IMR-90 (cell line): ENCODE data around the gene NOS3. TPM values are rescaled to one million over a fixed set of nuclear protein-coding genes. Genes with fewer than 3 reads are reported as not detected.

Source experiments
- ATAC-seq: fragments of 200-7000 bp; cut with Tn5 transposase; 2 replicates; pipeline ENCODE4 v1.9.1; 2020; ENCODE audit warnings: low read depth, mild to moderate bottlenecking, moderate library complexity
- BruUV-seq: library from RNA; stranded (reverse); fragments of 400-500 nt; replicated peaks from 2 replicates; lab custom pipeline; 2021; lab: Mats Ljungman, UMichigan
- CTCF ChIA-PET: fragments of 300-600 bp; formaldehyde crosslinking; extraction: SDS; loops from one replicate; lab custom pipeline; 2021; ENCODE audit warnings: antibody characterized with exemption; lab: Yijun Ruan, JAX
- POLR2A ChIA-PET: fragments of 300-600 bp; sonication (Branson Sonifier 250); formaldehyde crosslinking; loops from one replicate; lab custom pipeline; 2022; ENCODE audit warnings: antibody characterized with exemption; ENCODE audit not compliant: unreplicated experiment; lab: Charles Lee
- DNase-seq: peaks from one replicate; pipeline ENCODE4 v3.0.0; 2013
- H2AFZ ChIP-seq: replicated peaks from 2 replicates; pipeline ENCODE3; 2013; ENCODE audit warnings: low read length, mild to moderate bottlenecking; ENCODE audit not compliant: poor library complexity
- H2AK5ac ChIP-seq: 2 replicates; pipeline ENCODE4 v1.6.1; 2013; ENCODE audit warnings: low read depth, low read length, inconsistent platforms
- H2AK9ac ChIP-seq: replicated peaks from 2 replicates; pipeline ENCODE3; 2013; ENCODE audit warnings: mild to moderate bottlenecking, low read depth, low read length, moderate library complexity; ENCODE audit not compliant: poor library complexity
- H2BK120ac ChIP-seq: 2 replicates; pipeline ENCODE4 v1.6.1; 2013; ENCODE audit warnings: low read depth, low read length, inconsistent platforms
- H2BK15ac ChIP-seq: 3 replicates; pipeline ENCODE4 v1.6.1; 2013; ENCODE audit warnings: low read depth, low read length, inconsistent platforms
- H2BK20ac ChIP-seq: 2 replicates; pipeline ENCODE4 v1.6.1; 2013; ENCODE audit warnings: low read depth, mild to moderate bottlenecking, inconsistent platforms, low read length, moderate library complexity
- H2BK5ac ChIP-seq: 2 replicates; pipeline ENCODE4 v1.6.1; 2013; ENCODE audit warnings: mild to moderate bottlenecking, low read depth, low read length, inconsistent platforms; ENCODE audit not compliant: poor library complexity, severe bottlenecking
- H3K14ac ChIP-seq: replicated peaks from 2 replicates; pipeline ENCODE4 v1.6.1; 2013; ENCODE audit warnings: low read depth, low read length, inconsistent platforms
- H3K18ac ChIP-seq: 2 replicates; pipeline ENCODE4 v1.6.1; 2013; ENCODE audit warnings: low read depth, low read length, control low read depth
- H3K23ac ChIP-seq: 2 replicates; pipeline ENCODE4 v1.6.1; 2013; ENCODE audit warnings: low read depth, low read length, inconsistent platforms
- H3K27ac ChIP-seq: 2 replicates; pipeline ENCODE4 v1.5.1; 2013; ENCODE audit warnings: mild to moderate bottlenecking, control low read depth, low read length; ENCODE audit not compliant: insufficient read depth
- H3K27me3 ChIP-seq: 2 replicates; pipeline ENCODE4 v1.6.1; 2013; ENCODE audit warnings: low read length; ENCODE audit not compliant: control insufficient read depth, insufficient read depth
- H3K36me3 ChIP-seq: 2 replicates; pipeline ENCODE4 v1.6.1; 2013; ENCODE audit warnings: low read length, mixed read lengths; ENCODE audit not compliant: control insufficient read depth, insufficient read depth
- H3K4ac ChIP-seq: 2 replicates; pipeline ENCODE4 v1.6.1; 2013; ENCODE audit warnings: low read depth, low read length, inconsistent platforms
- H3K4me1 ChIP-seq: 2 replicates; pipeline ENCODE4 v1.6.1; 2013; ENCODE audit warnings: low read length, mixed read lengths; ENCODE audit not compliant: control insufficient read depth, insufficient read depth
- H3K4me2 ChIP-seq: 2 replicates; pipeline ENCODE4 v1.6.1; 2013; ENCODE audit warnings: low read depth, mild to moderate bottlenecking, control low read depth, low read length, moderate library complexity
- H3K4me3 ChIP-seq: 2 replicates; pipeline ENCODE4 v1.5.1; 2013; ENCODE audit warnings: low read depth, mild to moderate bottlenecking, control low read depth, low read length, moderate library complexity; ENCODE audit not compliant: insufficient read depth
- H3K56ac ChIP-seq: 2 replicates; pipeline ENCODE4 v1.6.1; 2013; ENCODE audit warnings: low read length, inconsistent platforms; ENCODE audit not compliant: insufficient read depth; ENCODE audit errors: extremely low read depth
- H3K79me1 ChIP-seq, 2 experiments: 2 replicates each; pipeline ENCODE4 v1.6.1; 2013; ENCODE audit warnings: low read length in 2 of 2, inconsistent platforms in 1 of 2, low read depth in 1 of 2
- H3K9ac ChIP-seq: 2 replicates; pipeline ENCODE4 v1.6.1; 2013; ENCODE audit warnings: low read depth, low read length, control low read depth
- H3K9me1 ChIP-seq: 2 replicates; pipeline ENCODE4 v1.6.1; 2013; ENCODE audit warnings: low read length, inconsistent platforms; ENCODE audit not compliant: insufficient read depth
- H3K9me3 ChIP-seq: 2 replicates; pipeline ENCODE4 v1.6.1; 2013; ENCODE audit warnings: low read length; ENCODE audit not compliant: control insufficient read depth, insufficient read depth
- H4K20me1 ChIP-seq: 2 replicates; pipeline ENCODE4 v1.6.1; 2013; ENCODE audit warnings: low read length, inconsistent platforms; ENCODE audit not compliant: insufficient read depth
- H4K5ac ChIP-seq: 2 replicates; pipeline ENCODE4 v1.6.1; 2013; ENCODE audit warnings: mild to moderate bottlenecking, low read depth, low read length, control low read depth
- H4K8ac ChIP-seq, 2 experiments: 2 replicates each; pipeline ENCODE4 v1.6.1; 2013; ENCODE audit warnings: low read depth in 2 of 2, low read length in 2 of 2, control low read depth in 1 of 2, inconsistent platforms in 1 of 2
- H4K91ac ChIP-seq: 2 replicates; pipeline ENCODE4 v1.6.1; 2013; ENCODE audit warnings: low read depth, low read length, inconsistent platforms; ENCODE audit not compliant: insufficient read depth
- CHD1 ChIP-seq: IDR thresholded peaks from 2 replicates; pipeline ENCODE4 v1.6.1; 2012; ENCODE audit warnings: low read depth, low read length, improper control_type of control experiment
- FOS ChIP-seq: fragments of 150-350 bp; IDR thresholded peaks from 2 replicates; pipeline ENCODE4 v1.6.1; 2016; ENCODE audit warnings: low read depth, low read length
- MAFK ChIP-seq: IDR thresholded peaks from 2 replicates; pipeline ENCODE4 v1.6.1; 2012; ENCODE audit warnings: low read depth, low read length, improper control_type of control experiment
- MAZ ChIP-seq: IDR thresholded peaks from 2 replicates; pipeline ENCODE4 v1.6.1; 2012; ENCODE audit warnings: low read depth, mild to moderate bottlenecking, low read length, improper control_type of control experiment, moderate library complexity, borderline replicate concordance
- POLR2A ChIP-seq: IDR thresholded peaks from 2 replicates; pipeline ENCODE4 v1.6.1; 2012; ENCODE audit warnings: mild to moderate bottlenecking, low read depth, low read length
- RAD21 ChIP-seq: IDR thresholded peaks from 2 replicates; pipeline ENCODE4 v1.6.1; 2012; ENCODE audit warnings: low read length, improper control_type of control experiment
- RCOR1 ChIP-seq: IDR thresholded peaks from 2 replicates; pipeline ENCODE4 v1.6.1; 2012; ENCODE audit warnings: mild to moderate bottlenecking, low read length, improper control_type of control experiment; ENCODE audit not compliant: insufficient replicate concordance
- RFX5 ChIP-seq: IDR thresholded peaks from 2 replicates; pipeline ENCODE4 v1.8.0; 2012; ENCODE audit warnings: low read depth, mild to moderate bottlenecking, low read length, moderate library complexity
- SMC3 ChIP-seq: fragments of 150-350 bp; IDR thresholded peaks from 2 replicates; pipeline ENCODE4 v1.6.1; 2016; ENCODE audit warnings: low read depth, mild to moderate bottlenecking, antibody characterized with exemption, low read length, moderate library complexity
- WGBS, 2 experiments: methylation state at CpG; one replicate each; pipeline versions ENCODE4 v1.1.5 to v1.1.7; 2013; ENCODE audit warnings: missing lambda C conversion rate in 2 of 2; ENCODE audit not compliant: insufficient read length in 1 of 2; ENCODE audit errors: extremely low coverage in 2 of 2; 5-methylcytosine and 5-hydroxymethylcytosine counted together
- dilution Hi-C: fragments of 300-500 bp; cut with HindIII; formaldehyde crosslinking; loops from one replicate; pipeline ENCODE4 v1.14.3; 2018; ENCODE audit warnings: low sequenced_read_pairs; ENCODE audit not compliant: unreplicated experiment
- in situ Hi-C: fragments of 300-500 bp; cut with MboI; formaldehyde crosslinking; loops from 3 replicates; pipeline ENCODE4 v1.14.3; 2019; ENCODE audit warnings: low sequenced_read_pairs, inconsistent platforms, mixed read lengths
- intact Hi-C: fragments of 100-400 bp; cut with micrococcal nuclease; formaldehyde crosslinking; loops from 2 replicates; pipeline ENCODE4 v1.10.0; 2022
- polyA plus RNA-seq, 3 experiments: library from polyadenylated mRNA; depleted of rRNA; stranded (reverse); fragments of >200 nt; gene quantifications; 2 replicates each; pipeline ENCODE4 v1.2.3, GENCODE V29; 2012; ENCODE audit warnings: low replicate concordance in 1 of 3
- total RNA-seq: library from RNA; depleted of rRNA; stranded (reverse); fragments of >200 nt; gene quantifications from 2 replicates; pipeline ENCODE4 v1.2.3, GENCODE V29; 2012
- TF ChIP-seq, protein P1 (sequence below): conservative IDR thresholded peaks from 2 replicates; pipeline ENCODE4 v1.5.1; 2012; ENCODE audit warnings: mild to moderate bottlenecking, low read depth, low read length, improper control_type of control experiment
- TF ChIP-seq, protein P2 (sequence below): fragments of 150-350 bp; IDR thresholded peaks from 2 replicates; pipeline ENCODE4 v1.6.1; 2017; ENCODE audit warnings: mild to moderate bottlenecking, antibody characterized with exemption, low read length, low read depth
- TF ChIP-seq, protein P3 (sequence below): fragments of 150-350 bp; IDR thresholded peaks from 2 replicates; pipeline ENCODE4 v1.6.1; 2016; ENCODE audit warnings: low read depth, mild to moderate bottlenecking, low read length, moderate library complexity, borderline replicate concordance

Gene NOS3
- total and polyA plus RNA-seq, 2 of the 4 experiments (the other 2 are of a cell fraction), result 0.72 to 2.0 TPM

DNA sequence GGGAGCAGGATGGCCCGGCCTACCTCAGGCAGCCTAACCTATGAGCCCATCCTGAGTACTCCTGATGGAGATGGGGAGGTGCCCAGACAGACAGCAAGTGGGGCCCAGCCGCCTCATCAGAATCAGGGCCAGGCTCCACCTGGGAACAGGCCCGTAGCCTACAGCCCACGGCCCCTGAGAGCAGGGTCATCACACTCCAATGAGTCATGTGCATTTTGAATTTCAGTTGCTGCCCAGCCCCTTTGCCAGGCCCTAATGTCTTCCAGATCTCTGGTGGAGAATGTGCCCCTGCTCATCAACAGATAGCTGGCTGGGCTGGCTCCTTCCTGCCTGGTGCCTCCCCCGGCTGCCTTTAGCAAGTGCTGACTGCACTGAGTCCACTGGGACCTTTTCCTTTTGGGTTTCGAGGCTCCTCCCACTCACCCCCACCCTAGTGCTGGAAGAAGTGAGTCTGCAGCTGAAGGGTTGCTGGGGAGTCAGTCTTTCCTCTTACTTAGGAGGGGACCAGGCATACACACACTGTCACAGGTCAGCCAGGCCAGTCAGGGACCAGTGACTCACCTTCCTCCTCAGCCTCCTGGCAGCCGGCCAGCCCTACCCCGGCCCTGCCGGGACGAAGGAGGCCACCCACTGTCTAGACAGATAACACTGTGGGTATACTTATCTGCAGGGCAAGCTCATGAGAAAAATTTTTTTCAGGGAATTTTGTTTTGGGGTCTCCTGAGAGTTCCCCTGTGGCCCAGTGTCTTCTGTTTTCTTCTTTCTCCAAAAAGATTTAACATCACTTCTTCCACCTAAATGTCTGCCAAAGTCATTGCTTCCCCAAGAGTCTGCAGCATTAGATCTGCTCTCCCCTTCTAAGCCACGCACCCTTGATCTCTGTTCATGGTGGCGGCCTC, 48.4 kb downstream of the NOS3 start:
- Histone ChIP-seq H3K14ac (peak overlapping the region; percentile 64), H3K9ac (peak overlapping the region; percentile 18; the same call in 1 of the 2 replicates), H3K4me3 (no peak overlapping the region), H4K8ac (peak overlapping the region; percentile 16 to 61; a peak in 2 of 4 replicates), H2BK20ac (peak overlapping the region; percentile 10; the same call in 1 of the 2 replicates), H3K9me3 (no peaks in the 10 kb centered on the region), H2AFZ (peak overlapping the region; percentile 84), H3K18ac (0 out of 2 replicates have a peak overlapping the region, but pooled peaks have one; percentile 5), H2BK5ac (peak overlapping the region; percentile 69), H2BK15ac (peak overlapping the region; percentile 21; the same call in 2 of the 3 replicates), H3K27ac (peak overlapping the region; percentile 24; the same call in 1 of the 2 replicates), H3K9me1 (peaks cover 18% of the 10 kb centered on the region), H3K36me3 (peaks cover 37% of the 10 kb centered on the region), H3K23ac (0 out of 2 replicates have a peak overlapping the region, but pooled peaks have one; percentile 56), H3K56ac (no peak overlapping the region), H2AK9ac (peak overlapping the region; percentile 92), H3K4me1 (peaks cover 17% of the 10 kb centered on the region), H4K5ac (no peak overlapping the region), H3K4ac (peak overlapping the region; percentile 77), H2BK120ac (peak overlapping the region; percentile 77), H3K4me2 (0 out of 2 replicates have a peak overlapping the region, but pooled peaks have one; percentile 0), H4K91ac (peak overlapping the region; percentile 72), H2AK5ac (peak overlapping the region; percentile 36), H4K20me1 (peaks cover 8% of the 10 kb centered on the region), H3K79me1 (peaks cover 0 to 12% of the 10 kb centered on the region in 2 experiments; a peak in 1 of 4 replicates), H3K27me3 (no peaks in the 10 kb centered on the region)
- DNase-seq (peak; percentile 91), ATAC-seq (peak; percentile 93)
- in situ Hi-C loops (no loop called here), intact Hi-C loops (no loop called here), dilution Hi-C loops (no loop called here)
- CTCF ChIA-PET, result interaction anchor here (0.8 to 1.3 kb wide), 3 partner anchors 46 to 77 kb away, joined by 3 to 4 read pairs (median 3); no protein-coding TSS in a partner anchor
- POLR2A ChIA-PET, result no interaction called here
- WGBS, 2 experiments, result 40% methylated on average over 2 of the region's 12 CpGs; no CpG with 5 or more reads in 1 of the 2 experiments
- BruUV-seq, result no TSS peak
- TF ChIP-seq RFX5 (no peak), RAD21 (peak; percentile 13; the same call in 1 of the 2 replicates), CHD1 (0 out of 2 replicates have a peak, but pooled peaks have one; percentile 43), FOS (peak; percentile 77), MAFK (no peak), MAZ (peak; percentile 77), SMC3 (no peak), POLR2A (peak; percentile 88), RCOR1 (no peak)
- TF ChIP-seq, protein P1, sequence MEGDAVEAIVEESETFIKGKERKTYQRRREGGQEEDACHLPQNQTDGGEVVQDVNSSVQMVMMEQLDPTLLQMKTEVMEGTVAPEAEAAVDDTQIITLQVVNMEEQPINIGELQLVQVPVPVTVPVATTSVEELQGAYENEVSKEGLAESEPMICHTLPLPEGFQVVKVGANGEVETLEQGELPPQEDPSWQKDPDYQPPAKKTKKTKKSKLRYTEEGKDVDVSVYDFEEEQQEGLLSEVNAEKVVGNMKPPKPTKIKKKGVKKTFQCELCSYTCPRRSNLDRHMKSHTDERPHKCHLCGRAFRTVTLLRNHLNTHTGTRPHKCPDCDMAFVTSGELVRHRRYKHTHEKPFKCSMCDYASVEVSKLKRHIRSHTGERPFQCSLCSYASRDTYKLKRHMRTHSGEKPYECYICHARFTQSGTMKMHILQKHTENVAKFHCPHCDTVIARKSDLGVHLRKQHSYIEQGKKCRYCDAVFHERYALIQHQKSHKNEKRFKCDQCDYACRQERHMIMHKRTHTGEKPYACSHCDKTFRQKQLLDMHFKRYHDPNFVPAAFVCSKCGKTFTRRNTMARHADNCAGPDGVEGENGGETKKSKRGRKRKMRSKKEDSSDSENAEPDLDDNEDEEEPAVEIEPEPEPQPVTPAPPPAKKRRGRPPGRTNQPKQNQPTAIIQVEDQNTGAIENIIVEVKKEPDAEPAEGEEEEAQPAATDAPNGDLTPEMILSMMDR, result no peak
- TF ChIP-seq, protein P2, sequence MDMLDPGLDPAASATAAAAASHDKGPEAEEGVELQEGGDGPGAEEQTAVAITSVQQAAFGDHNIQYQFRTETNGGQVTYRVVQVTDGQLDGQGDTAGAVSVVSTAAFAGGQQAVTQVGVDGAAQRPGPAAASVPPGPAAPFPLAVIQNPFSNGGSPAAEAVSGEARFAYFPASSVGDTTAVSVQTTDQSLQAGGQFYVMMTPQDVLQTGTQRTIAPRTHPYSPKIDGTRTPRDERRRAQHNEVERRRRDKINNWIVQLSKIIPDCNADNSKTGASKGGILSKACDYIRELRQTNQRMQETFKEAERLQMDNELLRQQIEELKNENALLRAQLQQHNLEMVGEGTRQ, result no peak
- TF ChIP-seq, protein P3, sequence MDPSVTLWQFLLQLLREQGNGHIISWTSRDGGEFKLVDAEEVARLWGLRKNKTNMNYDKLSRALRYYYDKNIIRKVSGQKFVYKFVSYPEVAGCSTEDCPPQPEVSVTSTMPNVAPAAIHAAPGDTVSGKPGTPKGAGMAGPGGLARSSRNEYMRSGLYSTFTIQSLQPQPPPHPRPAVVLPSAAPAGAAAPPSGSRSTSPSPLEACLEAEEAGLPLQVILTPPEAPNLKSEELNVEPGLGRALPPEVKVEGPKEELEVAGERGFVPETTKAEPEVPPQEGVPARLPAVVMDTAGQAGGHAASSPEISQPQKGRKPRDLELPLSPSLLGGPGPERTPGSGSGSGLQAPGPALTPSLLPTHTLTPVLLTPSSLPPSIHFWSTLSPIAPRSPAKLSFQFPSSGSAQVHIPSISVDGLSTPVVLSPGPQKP, result no peak
